GM19035 (cell line): Measurements from ENCODE around the gene MAP4.

Experiments used
- ATAC-seq: cut with Tn5 transposase; IDR thresholded peaks from one replicate; pipeline ENCODE4 v1.9.1; 2021; ENCODE audit not compliant: unreplicated experiment

Gene MAP4

GRCh38 chr3:47867451-47868044 is 148.7 kb downstream of the MAP4 start:
- no peak for ATAC-seq

GRCh38 chr3:47865192-47865591 is 151.0 kb downstream of the MAP4 start:
- no peak for ATAC-seq

- ATAC-seq: no peak
Observed at GRCh38 chr3:47863391-47864128, 152.7 kb downstream of the MAP4 start.

GRCh38 chr3:47859956-47860605 is 156.1 kb downstream of the MAP4 start:
- ATAC-seq: no peak

- ATAC-seq: no peak
Observed at GRCh38 chr3:47857151-47857550, 159.1 kb downstream of the MAP4 start.

GRCh38 chr3:47856669-47857068 is 159.5 kb downstream of the MAP4 start:
- no peak for ATAC-seq

- no peak for ATAC-seq
Observed at GRCh38 chr3:47855461-47856383, 160.5 kb downstream of the MAP4 start.

- ATAC-seq: no peak
Observed at GRCh38 chr3:47854720-47855455, 161.3 kb downstream of the MAP4 start.

GRCh38 chr3:47854267-47854666 is 161.9 kb downstream of the MAP4 start:
- ATAC-seq: no peak

- ATAC-seq: no peak
Observed at GRCh38 chr3:47852604-47853602, 163.3 kb downstream of the MAP4 start.

- no peak for ATAC-seq
Observed at GRCh38 chr3:47851888-47852603, 164.2 kb downstream of the MAP4 start.

- no peak for ATAC-seq
Observed at GRCh38 chr3:47850564-47851410, 165.4 kb downstream of the MAP4 start.

- no peak for ATAC-seq
Observed at GRCh38 chr3:47849699-47850563, 166.3 kb downstream of the MAP4 start.

GRCh38 chr3:47849186-47849698 is 167.0 kb downstream of the MAP4 start:
- no peak for ATAC-seq

- ATAC-seq: no peak
Observed at GRCh38 chr3:47848599-47849117, 167.6 kb downstream of the MAP4 start.

GRCh38 chr3:47847801-47848518 is 168.3 kb downstream of the MAP4 start:
- ATAC-seq: no peak
